Upper lobe of right lung (tissue), 1 donor: ENCODE measurements around the gene CARD10. TPM values are rescaled to one million over a fixed set of nuclear protein-coding genes. Genes with fewer than 3 reads are reported as not detected.

Source experiments
- ATAC-seq: fragments of 200-7000 bp; cut with Tn5 transposase; one replicate; pipeline ENCODE4 v1.9.1; 2020; ENCODE audit warnings: mild to moderate bottlenecking, moderate library complexity
- DNase-seq: peaks from one replicate; pipeline ENCODE4 v3.0.0-alpha.2; 2020
- H3K27ac ChIP-seq: fragments of 200-600 bp; one replicate; pipeline ENCODE4 v1.8.0; 2022
- H3K27me3 ChIP-seq: fragments of 200-600 bp; one replicate; pipeline ENCODE4 v1.8.0; 2022; ENCODE audit warnings: mild to moderate bottlenecking
- H3K36me3 ChIP-seq: fragments of 200-600 bp; one replicate; pipeline ENCODE4 v1.8.0; 2022
- H3K4me1 ChIP-seq: fragments of 200-600 bp; one replicate; pipeline ENCODE4 v1.8.0; 2022
- H3K4me3 ChIP-seq: fragments of 200-600 bp; one replicate; pipeline ENCODE4 v1.8.0; 2022; ENCODE audit warnings: mild to moderate bottlenecking
- H3K9me3 ChIP-seq: fragments of 200-600 bp; one replicate; pipeline ENCODE4 v1.8.0; 2022
- intact Hi-C: fragments of 100-400 bp; cut with DNase I; formaldehyde crosslinking; loops from one replicate; pipeline ENCODE4 v1.11.0; 2022
- total RNA-seq: library from RNA; stranded (reverse); fragmentation: NEBNext Ultra II Directional; extraction: Animal tissue kit (Norgen Biotek cat#: 25700); gene quantifications from one replicate; pipeline ENCODE4 v1.2.1, GENCODE V29; 2021
- TF ChIP-seq, protein P1 (sequence below): fragments of 200-600 bp; IDR thresholded peaks from one replicate; pipeline ENCODE4 v1.8.0; 2022; ENCODE audit warnings: antibody characterized with exemption
- donor health status: DM: no; HTN: yes; CAD: no; lungs with severe emphysema.

CARD10 gene
- total RNA-seq, 1 donor from 2014 or later: 17.0 TPM

GRCh38 chr22:37514526-37515051 lies 4.6 kb downstream of the CARD10 start:
- no peaks in the 10 kb centered on the region for H3K27me3 ChIP-seq
- TF ChIP-seq, protein P1, sequence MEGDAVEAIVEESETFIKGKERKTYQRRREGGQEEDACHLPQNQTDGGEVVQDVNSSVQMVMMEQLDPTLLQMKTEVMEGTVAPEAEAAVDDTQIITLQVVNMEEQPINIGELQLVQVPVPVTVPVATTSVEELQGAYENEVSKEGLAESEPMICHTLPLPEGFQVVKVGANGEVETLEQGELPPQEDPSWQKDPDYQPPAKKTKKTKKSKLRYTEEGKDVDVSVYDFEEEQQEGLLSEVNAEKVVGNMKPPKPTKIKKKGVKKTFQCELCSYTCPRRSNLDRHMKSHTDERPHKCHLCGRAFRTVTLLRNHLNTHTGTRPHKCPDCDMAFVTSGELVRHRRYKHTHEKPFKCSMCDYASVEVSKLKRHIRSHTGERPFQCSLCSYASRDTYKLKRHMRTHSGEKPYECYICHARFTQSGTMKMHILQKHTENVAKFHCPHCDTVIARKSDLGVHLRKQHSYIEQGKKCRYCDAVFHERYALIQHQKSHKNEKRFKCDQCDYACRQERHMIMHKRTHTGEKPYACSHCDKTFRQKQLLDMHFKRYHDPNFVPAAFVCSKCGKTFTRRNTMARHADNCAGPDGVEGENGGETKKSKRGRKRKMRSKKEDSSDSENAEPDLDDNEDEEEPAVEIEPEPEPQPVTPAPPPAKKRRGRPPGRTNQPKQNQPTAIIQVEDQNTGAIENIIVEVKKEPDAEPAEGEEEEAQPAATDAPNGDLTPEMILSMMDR: no peak
- no peak overlapping the region for H3K27ac ChIP-seq
- intact Hi-C loops: no loop called here
- DNase-seq (no peak), ATAC-seq (no peak)
- H3K4me3 ChIP-seq: no peak overlapping the region
- H3K36me3 ChIP-seq: no peaks in the 10 kb centered on the region
- no peaks in the 10 kb centered on the region for H3K9me3 ChIP-seq
- peaks cover 16% of the 10 kb centered on the region for H3K4me1 ChIP-seq

GRCh38 chr22:37511395-37512104 lies 7.7 kb downstream of the CARD10 start:
- no peaks in the 10 kb centered on the region for H3K27me3 ChIP-seq
- H3K27ac ChIP-seq: no peak overlapping the region
- no peaks in the 10 kb centered on the region for H3K36me3 ChIP-seq
- H3K4me3 ChIP-seq: no peak overlapping the region
- H3K9me3 ChIP-seq: no peaks in the 10 kb centered on the region
- TF ChIP-seq, protein P1: no peak
- ATAC-seq (no peak), DNase-seq (no peak)
- H3K4me1 ChIP-seq: peaks cover 21% of the 10 kb centered on the region
- intact Hi-C loops: no loop called here

GRCh38 chr22:37510091-37510490 lies 9.1 kb downstream of the CARD10 start:
- TF ChIP-seq, protein P1: no peak
- no peaks in the 10 kb centered on the region for H3K9me3 ChIP-seq
- peaks cover 21% of the 10 kb centered on the region for H3K4me1 ChIP-seq
- no peak overlapping the region for H3K27ac ChIP-seq
- ATAC-seq (no peak), DNase-seq (no peak)
- no peak overlapping the region for H3K4me3 ChIP-seq
- no peaks in the 10 kb centered on the region for H3K36me3 ChIP-seq
- intact Hi-C loops: no loop called here
- no peaks in the 10 kb centered on the region for H3K27me3 ChIP-seq

GRCh38 chr22:37509059-37509860 lies 10.0 kb downstream of the CARD10 start:
- intact Hi-C loops: no loop called here
- Histone ChIP-seq H3K4me3 (no peak overlapping the region), H3K4me1 (peaks cover 25% of the 10 kb centered on the region), H3K27me3 (no peaks in the 10 kb centered on the region), H3K27ac (peak overlapping the region; percentile 58), H3K36me3 (no peaks in the 10 kb centered on the region), H3K9me3 (no peaks in the 10 kb centered on the region)
- TF ChIP-seq, protein P1: no peak
- DNase-seq (peak; percentile 63), ATAC-seq (peak; percentile 3)

- Histone ChIP-seq H3K27me3 (no peaks in the 10 kb centered on the region), H3K27ac (peak overlapping the region; percentile 58), H3K4me1 (peaks cover 28% of the 10 kb centered on the region), H3K4me3 (no peak overlapping the region), H3K36me3 (no peaks in the 10 kb centered on the region), H3K9me3 (no peaks in the 10 kb centered on the region)
- TF ChIP-seq, protein P1: peak; percentile 16
- ATAC-seq (peak; percentile 11), DNase-seq (peak; percentile 70)
- intact Hi-C loops: no loop called here
Observed at GRCh38 chr22:37508431-37508992, 10.7 kb downstream of the CARD10 start.
